Ramos (cell line): Measurements from ENCODE around the gene PTPRT.
"Not testable (repeated sequence)": the region's sequence is repeated elsewhere in the genome, so short reads cannot be mapped to it uniquely, and the experiment has no call there.

ENCODE experiments used
- in situ Hi-C: fragments of 300-500 bp; cut with MboI; formaldehyde crosslinking; loops from one replicate; pipeline ENCODE4 v1.14.3; 2022; ENCODE audit warnings: low sequenced_read_pairs; ENCODE audit not compliant: unreplicated experiment

The PTPRT gene

DNA sequence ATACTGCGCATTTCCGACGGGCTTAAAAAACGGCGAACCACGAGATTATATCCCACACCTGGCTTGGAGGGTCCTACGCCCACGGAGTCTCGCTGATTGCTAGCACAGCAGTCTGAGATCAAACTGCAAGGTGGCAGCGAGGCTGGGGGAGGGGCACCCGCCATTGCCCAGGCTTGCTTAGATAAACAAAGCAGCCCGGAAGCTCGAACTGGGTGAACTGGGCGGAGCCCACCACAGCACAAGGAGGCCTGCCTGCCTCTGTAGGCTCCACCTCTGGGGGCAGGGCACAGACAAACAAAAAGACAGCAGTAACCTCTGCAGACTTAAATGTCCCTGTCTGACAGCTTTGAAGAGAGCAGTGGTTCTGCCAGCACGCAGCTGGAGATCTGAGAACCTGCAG lies 983.1 kb downstream of the PTPRT start:
- in situ Hi-C loops: not testable (repeated sequence)

DNA sequence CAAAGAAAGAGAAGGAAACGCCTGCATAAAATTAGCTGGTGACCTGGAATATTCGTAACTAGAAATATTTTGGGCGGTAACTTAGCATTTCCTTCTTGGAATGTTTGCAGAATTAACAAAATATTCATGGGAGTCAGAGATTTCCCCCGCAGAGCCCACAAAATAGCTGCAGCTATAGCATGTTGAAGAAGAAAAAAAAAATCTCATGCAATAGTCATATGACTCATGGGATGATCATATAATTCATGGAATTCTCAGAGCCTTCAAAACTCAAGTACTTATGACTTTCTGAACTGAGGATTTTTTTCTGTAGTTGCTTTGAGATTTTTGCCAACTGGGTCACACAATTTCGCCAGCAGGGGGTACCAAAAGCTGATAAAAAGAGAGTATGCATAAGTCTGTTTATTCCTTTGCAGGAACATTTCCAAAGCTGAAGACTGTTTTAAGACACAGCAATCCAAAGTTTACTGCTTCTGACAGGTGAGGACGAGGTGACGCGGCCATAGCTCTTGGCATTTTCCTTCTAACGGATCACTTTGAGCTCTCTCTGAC lies 985.5 kb downstream of the PTPRT start:
- in situ Hi-C loops: no loop called here

DNA sequence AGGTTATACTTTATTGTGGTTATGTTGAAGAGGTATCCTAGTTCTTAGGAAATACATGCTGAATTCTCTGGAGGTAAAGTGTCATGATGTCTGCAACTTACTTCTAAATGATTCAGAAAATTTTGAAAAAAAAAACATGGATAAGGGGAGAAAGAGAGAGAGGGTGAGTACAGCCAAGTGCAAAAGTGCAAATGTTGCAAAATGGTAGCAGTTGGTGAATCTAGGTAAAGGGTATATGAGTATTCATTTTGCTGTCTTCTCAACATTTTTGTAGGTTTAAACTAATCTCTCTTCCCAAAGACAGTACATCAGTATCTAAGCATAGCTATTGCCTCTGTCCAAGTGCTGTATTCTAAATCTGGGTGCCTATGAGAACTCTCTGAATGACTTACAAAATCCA lies 992.1 kb downstream of the PTPRT start:
- in situ Hi-C loops: no loop called here

DNA sequence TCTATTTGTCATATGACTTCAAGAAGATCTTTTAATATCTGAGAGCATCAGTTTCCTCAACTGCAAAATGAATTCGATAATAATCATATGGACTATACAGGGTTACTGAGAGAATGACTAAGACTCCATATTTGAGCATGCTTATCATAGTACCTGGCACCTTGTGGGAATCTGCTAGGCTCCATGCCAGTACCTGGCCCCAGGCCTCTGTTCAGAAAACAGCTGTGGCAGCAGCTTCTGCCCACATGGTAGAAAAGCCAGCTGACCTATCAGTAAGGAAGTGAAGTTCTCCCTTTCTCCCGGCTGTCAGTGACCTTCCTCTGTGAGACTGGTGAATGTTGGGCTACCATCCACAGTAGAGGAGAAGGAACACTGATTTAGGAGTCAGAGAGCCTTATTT lies 996.6 kb downstream of the PTPRT start:
- in situ Hi-C loops: no loop called here

DNA sequence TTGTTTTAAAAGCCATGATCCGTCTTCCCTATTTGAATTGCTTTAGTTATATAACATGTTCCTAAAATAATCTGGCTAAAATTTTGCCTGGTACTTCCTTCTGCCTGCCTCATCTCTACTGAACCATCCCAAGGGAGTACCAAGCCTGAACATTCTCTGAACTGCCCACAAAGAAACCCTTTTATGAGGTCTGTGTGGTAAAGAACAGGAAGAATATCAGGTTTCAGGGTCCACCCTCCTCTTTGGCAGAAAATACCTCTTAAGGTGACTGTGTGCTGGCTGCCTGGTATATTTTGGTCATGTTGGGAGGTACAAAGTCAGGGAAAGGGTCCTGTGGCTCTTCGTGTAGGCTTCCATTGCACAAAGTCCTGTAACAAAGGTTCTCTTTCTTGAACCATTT lies 997.4 kb downstream of the PTPRT start:
- in situ Hi-C loops: no loop called here

DNA sequence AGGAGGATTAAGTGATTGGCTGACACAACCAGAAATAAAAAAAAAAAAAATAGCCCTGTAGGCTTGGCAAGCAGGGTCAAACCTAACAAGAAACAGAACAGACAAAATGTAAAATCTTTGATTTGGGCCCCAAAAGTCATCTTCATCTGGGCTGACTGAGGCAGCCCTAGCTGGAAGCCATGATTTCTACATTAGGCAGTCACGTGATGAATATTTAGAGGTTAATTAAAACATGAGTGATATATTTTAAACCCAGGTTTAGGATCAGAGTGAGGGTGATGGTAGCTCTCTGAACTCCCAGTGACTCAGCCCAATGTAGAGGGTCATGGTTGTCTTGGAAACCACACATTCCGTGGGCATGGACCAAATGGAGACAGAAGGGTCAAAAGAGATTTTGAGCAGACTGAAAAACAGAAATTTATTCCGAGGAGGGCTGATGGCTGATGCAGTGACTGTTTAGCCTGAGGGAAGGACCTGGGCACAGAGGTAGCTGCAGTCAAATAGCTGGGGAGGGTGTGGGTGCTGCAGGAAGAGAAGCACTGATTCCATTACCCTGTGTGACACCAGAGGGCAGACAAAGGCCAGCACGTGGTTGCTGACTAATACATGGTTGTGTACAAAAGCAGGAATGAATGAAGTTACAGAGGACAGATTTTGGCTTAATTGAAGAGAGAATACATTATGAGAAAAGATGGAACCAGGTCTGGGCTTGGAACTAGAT lies 998.4 kb downstream of the PTPRT start:
- in situ Hi-C loops: no loop called here

DNA sequence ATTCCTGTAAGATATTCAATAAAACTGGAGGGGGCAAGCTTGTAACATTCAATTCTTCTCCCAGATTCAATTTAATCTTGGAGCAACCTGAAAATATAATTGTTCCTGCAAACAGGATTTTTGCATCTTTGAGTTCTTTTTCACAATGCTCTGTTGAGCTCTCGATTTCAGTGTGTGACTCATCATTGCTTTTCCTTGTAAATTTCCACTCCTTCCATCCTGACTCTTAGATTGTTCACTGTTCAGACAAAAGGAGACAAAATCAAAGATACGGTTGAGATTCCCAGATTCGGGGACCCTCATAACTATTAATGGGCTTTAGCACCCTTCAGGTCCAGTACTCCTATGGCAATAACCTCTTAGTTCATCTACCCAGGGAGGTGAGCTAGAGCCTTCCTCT lies 999.6 kb downstream of the PTPRT start:
- in situ Hi-C loops: no loop called here

DNA sequence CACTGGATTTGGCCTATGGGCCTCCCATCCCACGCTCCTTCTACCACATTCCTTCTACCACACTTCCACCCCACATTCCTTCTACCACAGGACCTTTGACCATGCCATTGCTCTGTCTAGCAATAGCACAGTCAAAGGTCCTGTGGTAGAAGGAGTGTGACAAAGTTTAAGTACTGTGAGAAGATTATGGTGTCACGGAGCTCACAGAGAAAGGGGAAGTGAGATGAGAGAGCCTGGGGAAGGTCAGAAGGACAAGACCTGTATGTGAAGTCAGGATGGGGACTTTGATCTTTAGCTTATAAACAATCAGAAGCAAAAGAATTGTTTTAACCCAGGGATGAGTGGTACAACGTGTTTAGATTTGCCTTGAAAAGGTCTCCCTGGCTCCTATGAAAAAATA lies 1003.4 kb downstream of the PTPRT start:
- in situ Hi-C loops: no loop called here

DNA sequence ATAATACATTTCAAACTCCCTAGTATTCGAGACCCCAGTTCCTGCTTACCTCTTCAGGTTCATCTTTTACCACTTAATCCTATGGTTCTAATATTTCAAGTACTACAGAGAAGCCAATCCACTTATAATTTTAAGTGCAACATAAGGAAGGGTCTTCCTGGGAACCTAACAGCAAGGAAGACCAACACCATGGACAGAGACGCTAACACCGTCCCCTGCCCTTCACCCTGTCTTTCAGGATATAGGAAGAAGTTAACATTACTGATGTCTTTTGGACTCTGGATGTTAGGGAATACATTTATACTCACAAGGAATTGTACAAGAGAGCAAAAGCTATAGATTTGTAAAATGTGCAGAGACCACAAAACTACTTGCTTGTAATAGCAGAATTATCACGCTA lies 1006.6 kb downstream of the PTPRT start:
- in situ Hi-C loops: no loop called here

DNA sequence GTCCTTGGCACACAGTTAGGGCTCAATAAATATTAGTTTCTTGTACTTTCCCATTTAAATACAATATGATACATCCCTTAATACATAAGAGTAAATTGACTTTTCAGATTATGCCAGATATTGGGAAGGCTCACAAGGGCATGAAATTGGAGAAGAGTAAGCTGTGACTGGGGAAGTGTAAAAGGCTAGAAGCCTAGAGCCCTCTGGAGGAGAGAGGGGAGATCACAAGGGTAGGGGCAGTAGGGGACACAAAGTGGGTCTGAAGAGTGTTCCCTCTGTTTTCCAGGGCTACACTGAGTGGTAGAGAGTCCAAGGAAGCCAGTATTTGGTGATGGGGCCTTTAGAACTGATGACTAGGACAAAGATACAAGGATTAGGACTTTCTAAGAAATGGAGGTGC lies 1008.6 kb downstream of the PTPRT start:
- in situ Hi-C loops: no loop called here

DNA sequence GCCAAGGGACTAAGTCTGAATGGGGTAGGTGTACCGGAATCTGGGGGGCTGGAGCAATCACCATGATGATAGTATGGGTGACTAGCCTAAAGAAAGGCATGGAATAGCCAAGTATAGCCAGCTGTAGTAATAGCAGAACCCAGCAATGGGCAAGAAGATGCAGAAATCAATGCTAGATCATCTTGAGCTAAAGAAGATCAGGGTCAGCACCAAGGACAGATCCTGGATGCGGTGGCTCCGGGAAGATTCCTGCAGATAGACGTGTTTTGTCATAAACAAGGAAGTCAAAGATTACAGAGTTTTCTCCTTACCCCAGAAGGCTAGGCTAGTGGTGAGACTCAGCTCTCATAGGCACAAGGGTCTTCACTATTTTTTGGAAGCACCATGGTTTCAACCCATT lies 1009.9 kb downstream of the PTPRT start:
- in situ Hi-C loops: no loop called here

DNA sequence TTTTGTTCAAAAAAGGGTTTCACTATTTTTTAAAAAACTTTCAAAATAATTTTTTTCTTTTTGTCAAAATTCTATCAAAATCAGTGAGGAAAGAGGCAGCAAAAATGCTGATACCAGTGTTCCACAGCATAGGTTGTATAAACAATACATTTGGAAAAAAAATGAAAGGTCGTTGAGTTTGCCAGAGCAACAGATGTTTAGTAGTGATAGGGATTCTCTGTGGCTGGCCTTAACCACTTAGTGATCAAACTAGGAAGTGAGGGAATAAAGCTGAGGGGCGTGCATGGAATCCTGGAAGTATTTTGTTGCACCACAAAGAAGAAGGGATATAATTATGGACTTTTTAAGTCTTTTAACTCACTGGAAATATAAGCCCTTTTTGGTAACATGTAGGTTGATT lies 1016.3 kb downstream of the PTPRT start:
- in situ Hi-C loops: no loop called here

DNA sequence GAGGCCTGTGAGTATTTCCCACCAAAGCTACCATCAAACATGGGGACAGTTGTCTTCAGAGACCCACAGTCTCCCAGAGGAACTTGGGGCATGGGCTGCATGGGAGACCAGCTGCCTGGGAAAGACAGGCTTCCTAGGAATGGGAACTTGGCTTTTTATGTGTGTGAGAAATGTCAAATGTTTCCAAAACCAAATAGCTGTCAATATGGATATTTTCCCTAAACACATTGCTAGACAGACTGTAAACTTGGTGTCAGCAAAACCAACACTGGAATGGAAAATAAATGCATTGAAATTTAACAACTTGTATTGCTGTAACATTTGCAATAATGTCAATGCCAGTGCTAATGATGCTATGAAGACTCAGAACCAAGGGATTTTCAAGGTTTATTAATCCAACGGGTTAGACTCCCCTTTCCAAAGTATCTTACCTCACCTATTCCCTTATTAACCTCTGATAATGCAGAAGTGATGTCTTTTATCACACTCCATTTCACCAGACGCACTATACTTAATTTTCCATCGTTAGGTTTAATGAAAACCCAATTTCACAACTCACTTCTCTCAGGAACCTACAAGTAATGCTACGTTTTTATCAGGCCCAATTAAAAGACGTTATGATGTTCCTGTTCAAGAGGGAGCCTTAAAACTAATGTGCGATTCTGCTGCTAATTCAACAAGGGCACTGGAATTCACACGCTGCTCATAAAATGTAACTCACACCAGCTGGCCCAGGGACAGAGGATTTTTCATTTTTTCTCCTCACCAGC lies 1025.4 kb downstream of the PTPRT start:
- in situ Hi-C loops: no loop called here

DNA sequence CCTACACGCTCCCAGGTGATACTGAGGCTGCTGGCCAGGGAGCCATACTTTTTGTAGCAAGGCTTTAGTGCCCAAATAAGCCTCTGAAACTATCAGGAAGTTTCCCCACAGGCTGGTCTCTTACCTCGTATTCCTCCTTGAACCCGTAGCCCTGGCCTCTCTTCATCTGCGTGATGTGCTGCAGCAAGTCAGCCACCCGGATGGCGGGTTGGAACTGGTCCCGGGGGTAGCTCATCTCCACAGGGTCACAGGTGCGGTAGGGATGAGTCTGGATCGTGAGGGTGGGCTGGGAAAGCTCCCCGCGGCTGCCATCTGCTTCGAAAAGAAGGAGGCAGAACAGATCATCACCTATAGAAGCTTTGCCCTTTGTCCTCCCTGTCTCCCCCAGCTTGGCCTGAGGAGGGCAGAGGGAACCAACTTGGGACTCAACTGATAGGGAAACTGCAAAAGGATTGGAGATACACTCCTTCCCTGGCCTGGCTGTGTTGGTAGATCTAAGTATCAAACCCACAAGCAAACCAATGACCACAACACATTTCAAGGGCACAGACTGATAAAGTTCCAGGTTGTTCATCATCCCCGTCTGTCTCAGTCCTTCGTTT lies 1028.4 kb downstream of the PTPRT start:
- in situ Hi-C loops: no loop called here

DNA sequence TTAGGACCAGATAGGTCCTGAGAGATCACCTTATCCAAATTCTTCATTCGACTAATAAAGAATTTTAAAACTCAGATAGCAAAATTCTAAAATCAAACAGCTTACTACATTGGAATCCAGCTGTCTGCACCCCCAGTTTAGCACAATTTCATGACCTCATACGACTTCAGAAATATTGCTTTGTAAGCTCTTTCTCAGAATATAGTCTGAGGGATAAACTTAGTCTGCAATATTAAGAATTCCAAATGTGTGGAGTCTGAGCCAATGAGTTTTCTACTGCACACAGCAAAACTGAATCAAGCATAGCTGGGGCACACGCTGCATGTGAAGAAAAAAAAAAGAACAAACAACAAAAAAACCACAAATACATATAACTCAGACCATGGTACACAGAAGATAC lies 1029.9 kb downstream of the PTPRT start:
- in situ Hi-C loops: no loop called here

DNA sequence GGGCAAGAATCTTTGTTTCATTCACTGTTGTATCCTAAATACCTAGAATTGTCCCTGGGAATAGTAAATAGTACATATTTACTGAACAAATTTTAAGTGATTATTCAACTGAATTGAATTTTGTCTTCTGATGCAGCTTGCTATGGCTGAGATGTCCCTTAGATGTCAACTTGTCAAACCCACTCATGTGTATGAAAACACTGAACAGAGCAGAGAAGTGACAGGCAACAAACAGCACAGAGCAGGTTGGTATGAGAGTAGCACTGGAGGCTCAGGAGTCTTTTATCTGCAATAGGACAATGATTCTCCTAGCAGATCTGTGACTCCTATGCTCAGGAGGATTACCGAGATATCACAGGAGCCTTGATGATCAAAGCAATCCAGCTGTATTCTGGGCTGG lies 1031.4 kb downstream of the PTPRT start:
- in situ Hi-C loops: no loop called here

DNA sequence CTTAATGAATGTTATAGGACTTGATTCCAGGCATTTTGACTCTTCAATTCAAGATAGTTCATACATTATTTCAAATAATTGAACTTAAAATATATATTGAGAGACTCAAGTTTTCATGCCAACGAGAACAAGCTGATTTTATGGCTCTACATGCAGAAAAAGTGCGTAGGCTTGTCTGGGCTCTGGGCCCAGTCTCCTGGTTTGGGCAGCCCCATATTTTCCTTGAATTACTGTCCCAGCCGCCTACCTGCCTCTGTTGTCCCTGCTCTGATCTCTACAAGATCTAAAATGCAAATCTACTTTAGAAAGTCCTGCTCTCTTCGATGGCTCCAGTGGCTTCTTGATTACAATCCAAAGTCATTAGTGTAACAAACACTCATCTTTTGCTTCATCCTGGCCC lies 1034.1 kb downstream of the PTPRT start:
- in situ Hi-C loops: no loop called here

DNA sequence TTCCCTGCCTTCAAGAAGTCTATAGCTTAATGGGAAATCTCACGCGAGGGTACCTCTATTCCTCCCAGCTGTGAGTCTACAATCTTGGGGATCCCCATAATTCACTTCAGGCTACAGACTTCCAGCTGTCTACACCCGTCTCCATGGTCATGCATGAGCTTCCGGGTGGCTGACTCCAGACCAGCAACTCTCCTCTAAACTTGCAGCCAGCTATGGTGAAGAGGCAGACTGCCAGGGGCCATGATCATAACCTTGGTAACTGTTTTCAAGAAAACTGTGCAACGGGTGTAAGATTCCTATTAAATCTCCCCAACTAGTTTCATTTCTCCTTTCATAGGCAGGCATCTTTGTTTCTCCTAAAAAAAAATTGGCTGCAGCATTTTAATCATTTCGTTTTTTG lies 1037.1 kb downstream of the PTPRT start:
- in situ Hi-C loops: no loop called here

DNA sequence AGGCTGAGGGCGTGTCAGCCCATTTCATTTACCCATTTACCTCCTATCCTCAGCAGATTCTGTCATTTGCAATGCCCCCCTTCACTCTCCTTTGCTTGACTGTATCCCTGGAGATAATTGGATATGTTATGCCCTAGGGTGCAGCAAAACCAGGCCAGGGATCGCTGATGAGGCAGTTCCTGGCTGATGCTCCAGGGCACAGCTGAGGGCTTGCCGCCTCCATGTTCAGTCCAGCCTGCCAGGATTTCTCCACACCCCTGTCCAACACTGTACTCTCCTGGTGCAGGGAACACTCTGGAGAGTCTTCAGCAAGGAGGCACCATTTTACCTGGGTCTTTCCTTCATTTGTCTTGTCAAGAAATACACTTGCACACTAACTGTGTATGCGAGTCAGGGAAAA lies 1039.5 kb downstream of the PTPRT start:
- in situ Hi-C loops: no loop called here

DNA sequence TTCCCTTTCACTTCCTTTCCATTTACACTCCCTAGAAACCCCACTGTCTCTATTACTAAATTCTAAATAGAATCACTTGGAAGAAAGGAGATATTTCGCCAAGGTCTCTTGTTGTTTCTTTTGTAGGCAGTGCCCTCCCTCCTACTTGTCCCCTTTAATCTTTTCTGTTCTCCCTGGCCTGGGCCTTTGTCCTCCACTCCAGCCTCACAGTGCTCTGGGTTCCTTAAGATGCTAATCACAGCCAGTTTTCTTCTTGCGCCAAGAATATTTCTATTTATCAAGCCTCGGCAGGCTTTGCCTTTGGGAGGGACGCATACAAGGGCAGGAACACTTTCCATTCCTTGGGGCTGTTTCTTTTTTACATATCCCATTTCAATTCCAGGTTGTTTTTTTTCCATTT lies 1051.0 kb downstream of the PTPRT start:
- in situ Hi-C loops: no loop called here
